HG03520 (cell line): Measurements from ENCODE around the gene TCF23.
A peak's percentile ranks its signal among the peaks of the same experiment; 100 is the strongest.

Experiments
- ATAC-seq: cut with Tn5 transposase; IDR thresholded peaks from one replicate; pipeline ENCODE4 v1.9.1; 2021; ENCODE audit warnings: mild to moderate bottlenecking, moderate library complexity; ENCODE audit not compliant: unreplicated experiment

Gene TCF23

GRCh38 chr2:27127883-27128667 lies 20.7 kb upstream of the TCF23 start:
- no peak for ATAC-seq

- ATAC-seq = no peak
Measured at GRCh38 chr2:27128668-27129571, 19.9 kb upstream of the TCF23 start.

GRCh38 chr2:27130396-27130795 lies 18.4 kb upstream of the TCF23 start:
- ATAC-seq = no peak

- ATAC-seq = no peak
Measured at GRCh38 chr2:27131429-27131828, 17.4 kb upstream of the TCF23 start.

GRCh38 chr2:27133195-27133875 lies 15.5 kb upstream of the TCF23 start:
- no peak for ATAC-seq

- ATAC-seq = peak; percentile 76
Measured at GRCh38 chr2:27133905-27134780, 14.7 kb upstream of the TCF23 start, which contains the start of gene PREB. Gene PREB, minus strand, starts transcription at chr2:27134636. Its CDS starts 215 bp downstream, at chr2:27134421.

- ATAC-seq = no peak
Measured at GRCh38 chr2:27134781-27135477, 13.9 kb upstream of the TCF23 start.

GRCh38 chr2:27135478-27135955 lies 13.3 kb upstream of the TCF23 start:
- no peak for ATAC-seq

- no peak for ATAC-seq
Measured at GRCh38 chr2:27136751-27137150, 12.1 kb upstream of the TCF23 start.

- no peak for ATAC-seq
Measured at GRCh38 chr2:27137322-27137935, 11.4 kb upstream of the TCF23 start.

GRCh38 chr2:27138111-27138510 lies 10.7 kb upstream of the TCF23 start:
- ATAC-seq = no peak

- no peak for ATAC-seq
Measured at GRCh38 chr2:27139310-27139709, 9.5 kb upstream of the TCF23 start, which contains the start of gene PRR30. Gene PRR30, minus strand, starts transcription at chr2:27139410. Its CDS starts 1,081 bp downstream, at chr2:27138329.

- ATAC-seq = no peak
Measured at GRCh38 chr2:27143285-27143684, 5.5 kb upstream of the TCF23 start.

- ATAC-seq = no peak
Measured at GRCh38 chr2:27145682-27146081, 3.1 kb upstream of the TCF23 start.

GRCh38 chr2:27147935-27148334 lies 869 bp upstream of the TCF23 start:
- no peak for ATAC-seq

GRCh38 chr2:27149570-27150405 lies 984 bp downstream of the TCF23 start:
- no peak for ATAC-seq

GRCh38 chr2:27150639-27151230 lies 1.9 kb downstream of the TCF23 start:
- ATAC-seq = no peak
